ENCODE data around the gene RSU1. TPM values are rescaled to one million over a fixed set of nuclear protein-coding genes. Genes with fewer than 3 reads are reported as not detected.
A peak's percentile ranks its signal among the peaks of the same experiment; 100 is the strongest.

The RSU1 gene
- total RNA-seq, 1 donor = 155 TPM

- DNase-seq (ENCODE audit: low read depth) = no peak
- no peak for TF ChIP-seq CTCF (IDR thresholded peaks at IDR 0.05; ENCODE audit: insufficient read depth, low read length)
Observed at GRCh38 chr10:16602104-16602775, 215.0 kb downstream of the RSU1 start.

GRCh38 chr10:16599662-16600061, 217.6 kb downstream of the RSU1 start:
- TF ChIP-seq CTCF (IDR thresholded peaks at IDR 0.05; ENCODE audit: insufficient read depth, low read length) = no peak
- no peak for DNase-seq (ENCODE audit: low read depth)
- H3K4me3 ChIP-seq (ENCODE audit: low read depth, low read length) = no peak overlapping the region

More at GRCh38 chr10:16602104-16602775, 215.0 kb downstream of the RSU1 start:
- H3K4me3 ChIP-seq (ENCODE audit: low read depth, low read length) = no peak overlapping the region

GRCh38 chr10:16597656-16598055, 219.6 kb downstream of the RSU1 start:
- no peak overlapping the region for H3K4me3 ChIP-seq (ENCODE audit: low read depth, low read length)
- no peak for DNase-seq (ENCODE audit: low read depth)
- TF ChIP-seq CTCF (IDR thresholded peaks at IDR 0.05; ENCODE audit: insufficient read depth, low read length) = no peak

GRCh38 chr10:16592378-16592777, 224.8 kb downstream of the RSU1 start:
- TF ChIP-seq CTCF (IDR thresholded peaks at IDR 0.05; ENCODE audit: insufficient read depth, low read length) = no peak
- DNase-seq (ENCODE audit: low read depth) = peak; percentile 11
- H3K4me3 ChIP-seq (ENCODE audit: low read depth, low read length) = no peak overlapping the region

GRCh38 chr10:16586358-16587138, 230.7 kb downstream of the RSU1 start:
- H3K4me3 ChIP-seq (ENCODE audit: low read depth, low read length) = no peak overlapping the region
- DNase-seq (ENCODE audit: low read depth) = no peak
- no peak for TF ChIP-seq CTCF (IDR thresholded peaks at IDR 0.05; ENCODE audit: insufficient read depth, low read length)

GRCh38 chr10:16585103-16585502, 232.1 kb downstream of the RSU1 start:
- TF ChIP-seq CTCF (IDR thresholded peaks at IDR 0.05; ENCODE audit: insufficient read depth, low read length) = no peak
- no peak for DNase-seq (ENCODE audit: low read depth)
- no peak overlapping the region for H3K4me3 ChIP-seq (ENCODE audit: low read depth, low read length)

All from fibroblast of the aortic adventitia (primary cell).